ENCODE data around the gene DMAC1.

Gene DMAC1

GRCh38 chr9:7782400-7783120 is 17.0 kb downstream of the DMAC1 start:
- no peak for DNase-seq

GRCh38 chr9:7780261-7780988 is 19.2 kb downstream of the DMAC1 start:
- DNase-seq = no peak

GRCh38 chr9:7778851-7779600 is 20.6 kb downstream of the DMAC1 start:
- no peak for DNase-seq

DNA sequence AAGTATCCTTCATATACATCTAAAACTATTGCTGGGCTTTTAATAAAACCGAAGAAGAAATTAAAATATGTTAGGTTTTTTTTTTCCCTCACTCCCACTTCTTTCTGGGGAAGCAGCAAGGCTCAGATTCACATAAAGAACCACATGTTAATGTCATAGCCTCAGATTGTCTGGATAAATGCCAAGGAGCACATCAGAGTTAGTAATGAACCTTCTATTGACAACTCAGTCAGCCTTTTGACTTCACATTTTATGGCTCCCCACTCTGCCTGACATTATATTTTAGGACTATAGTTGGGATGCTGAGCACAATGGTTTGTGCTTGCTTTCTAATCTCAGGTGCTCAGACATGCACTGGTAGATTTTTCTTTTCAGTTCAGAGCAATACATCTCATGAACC is 21.8 kb downstream of the DMAC1 start:
- DNase-seq = no peak

DNA sequence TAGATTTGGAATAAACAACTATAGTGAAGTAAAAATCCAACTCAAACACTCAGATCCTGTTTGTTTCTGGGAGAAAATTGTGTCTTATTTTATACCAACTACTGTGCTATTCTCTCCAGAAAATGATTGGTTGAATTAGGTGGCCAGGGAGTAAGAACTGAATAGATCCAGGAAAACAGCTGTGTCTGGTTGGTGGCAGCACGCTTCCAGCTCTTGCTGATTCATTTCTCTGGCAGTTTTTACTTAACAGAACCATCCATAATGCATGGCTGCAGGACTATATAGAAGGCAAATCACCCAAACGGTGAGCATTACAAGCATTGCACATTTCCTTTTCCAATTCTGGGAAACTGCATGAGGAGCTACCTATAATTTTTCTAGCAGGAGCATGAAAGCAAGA is 29.5 kb downstream of the DMAC1 start:
- no peak for DNase-seq

DNA sequence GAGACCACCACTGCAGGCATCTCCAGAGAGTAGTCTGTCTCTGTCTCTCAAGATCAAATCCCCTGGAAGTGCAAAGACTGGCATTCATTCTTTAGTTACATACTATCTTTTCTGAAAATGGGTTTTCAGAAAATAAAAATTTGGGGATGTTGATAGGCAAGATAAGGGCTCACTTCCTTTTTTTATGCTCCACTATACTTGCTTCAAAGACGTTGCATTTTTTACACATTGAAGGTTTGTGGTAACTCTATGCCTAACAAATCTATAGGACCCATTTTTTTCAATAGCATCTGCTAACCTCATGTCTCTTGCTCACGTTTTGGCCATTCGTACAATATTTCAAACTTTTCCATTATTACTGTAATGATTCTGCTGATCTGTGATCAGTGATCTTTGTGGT is 37.0 kb downstream of the DMAC1 start:
- no peak for DNase-seq

DNA sequence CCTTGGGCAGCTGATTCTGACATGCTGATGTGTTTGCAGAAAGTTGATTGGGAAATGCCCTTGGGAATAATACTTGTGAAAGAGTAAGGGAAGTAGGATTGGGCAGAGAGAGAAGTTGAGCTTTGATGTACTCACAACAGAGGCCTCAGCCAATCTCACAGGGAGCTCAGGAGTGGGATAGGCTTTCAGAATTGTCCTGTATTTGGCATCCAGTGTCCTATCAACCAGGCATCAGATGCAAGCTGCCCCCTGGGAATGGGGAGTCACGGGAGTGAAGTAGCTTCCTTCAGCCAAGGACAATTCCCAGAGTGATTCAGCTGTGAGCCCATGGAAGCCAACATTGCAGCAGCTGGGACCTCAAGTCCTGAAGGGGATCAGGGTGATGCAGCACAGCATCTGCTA is 39.6 kb downstream of the DMAC1 start:
- DNase-seq = no peak

GRCh38 chr9:7756088-7756487 is 43.5 kb downstream of the DMAC1 start:
- DNase-seq = no peak

DNA sequence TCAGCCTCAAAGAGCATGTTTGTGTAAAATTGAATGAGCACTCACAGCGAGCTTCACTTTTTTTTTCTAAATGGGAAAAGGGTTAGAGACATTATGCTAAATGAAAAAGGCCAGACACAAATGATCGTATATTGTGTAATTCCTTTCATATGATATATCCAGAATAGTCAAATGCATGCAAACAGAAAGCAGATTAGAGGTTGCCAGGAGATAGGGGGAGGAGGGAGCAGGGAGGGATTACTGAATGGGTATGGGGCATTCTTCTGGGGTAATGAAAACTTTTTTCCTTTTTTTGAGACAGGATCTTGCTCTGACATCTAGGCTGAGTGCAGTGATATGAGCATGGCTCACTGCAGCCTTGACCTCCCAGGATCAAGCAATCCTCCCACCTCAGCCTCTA is 47.1 kb downstream of the DMAC1 start:
- no peak for DNase-seq
